Osteoblast (primary cell): Measurements from ENCODE around the gene ANKFN1. TPM values are rescaled to one million over a fixed set of nuclear protein-coding genes. Genes with fewer than 3 reads are reported as not detected.

Experiments
- DNase-seq: peaks from one replicate; pipeline ENCODE4 v3.0.0; 2011; ENCODE audit warnings: low spot score, mixed read lengths; ENCODE audit not compliant: insufficient read length; ENCODE audit errors: missing footprints
- H2AFZ ChIP-seq: 2 replicates; pipeline ENCODE4 v1.6.0; 2011; ENCODE audit warnings: mild to moderate bottlenecking, low read length
- H3K27ac ChIP-seq: 2 replicates; pipeline ENCODE4 v1.5.1; 2011; ENCODE audit warnings: mild to moderate bottlenecking, low read depth, low read length, moderate library complexity
- H3K27me3 ChIP-seq: 2 replicates; pipeline ENCODE4 v1.6.0; 2012; ENCODE audit warnings: mild to moderate bottlenecking, control low read depth, inconsistent platforms, low read length, moderate library complexity; ENCODE audit not compliant: insufficient read depth
- H3K36me3 ChIP-seq: 2 replicates; pipeline ENCODE4 v1.5.1; 2011; ENCODE audit warnings: mild to moderate bottlenecking, low read length, control low read depth, moderate library complexity; ENCODE audit not compliant: insufficient read depth
- H3K4me1 ChIP-seq: 2 replicates; pipeline ENCODE4 v1.5.1; 2011; ENCODE audit warnings: mild to moderate bottlenecking, low read length, control low read depth, moderate library complexity; ENCODE audit not compliant: insufficient read depth
- H3K4me2 ChIP-seq: 2 replicates; pipeline ENCODE4 v1.6.0; 2011; ENCODE audit warnings: mild to moderate bottlenecking, low read length; ENCODE audit not compliant: insufficient read depth
- H3K4me3 ChIP-seq: fragments of 200-600 bp; sonication (generic); 3 replicates; pipeline ENCODE4 v1.5.1; 2012; ENCODE audit warnings: mild to moderate bottlenecking, low read length, inconsistent platforms; ENCODE audit not compliant: insufficient read depth
- H3K79me2 ChIP-seq: 2 replicates; pipeline ENCODE4 v1.6.0; 2012; ENCODE audit warnings: mild to moderate bottlenecking, low read length, control low read depth, inconsistent platforms; ENCODE audit not compliant: insufficient read depth
- H3K9me3 ChIP-seq: 2 replicates; pipeline ENCODE4 v1.5.1; 2011; ENCODE audit warnings: low read depth, low read length, control low read depth
- H4K20me1 ChIP-seq: 2 replicates; pipeline ENCODE4 v1.6.0; 2012; ENCODE audit warnings: mild to moderate bottlenecking, low read length, control low read depth; ENCODE audit not compliant: insufficient read depth
- total RNA-seq: library from RNA; depleted of rRNA; stranded (reverse); fragments of >200 nt; gene quantifications from 2 replicates; pipeline ENCODE4 v1.2.3, GENCODE V29; 2012
- TF ChIP-seq, protein P1 (sequence below): IDR thresholded peaks from 2 replicates; pipeline ENCODE4 v1.5.1; 2011; ENCODE audit warnings: mild to moderate bottlenecking, low read depth, low read length, moderate library complexity; ENCODE audit errors: extremely low read depth

ANKFN1 gene
- total RNA-seq, result 0.72 and 0.88 TPM in 2 replicates

GRCh38 chr17:56152874-56153602, at the start of gene ANKFN1:
ANKFN1 (plus strand) TSS chr17:56153475; CDS start chr17:56212668, 59,193 bp downstream.
- Histone ChIP-seq H3K4me3 (no peak within 1 kb of the TSS), H3K9me3 (no peaks in the 10 kb centered on the region), H3K27me3 (no peaks in the 10 kb centered on the region), H3K36me3 (no peaks in the 10 kb centered on the region), H3K4me2 (no peak within 1 kb of the TSS), H3K79me2 (no peaks in the 10 kb centered on the region), H2AFZ (no peak within 1 kb of the TSS), H3K4me1 (peaks cover 6% of the 10 kb centered on the region), H3K27ac (no peak within 1 kb of the TSS), H4K20me1 (no peaks in the 10 kb centered on the region)
- TF ChIP-seq, protein P1, sequence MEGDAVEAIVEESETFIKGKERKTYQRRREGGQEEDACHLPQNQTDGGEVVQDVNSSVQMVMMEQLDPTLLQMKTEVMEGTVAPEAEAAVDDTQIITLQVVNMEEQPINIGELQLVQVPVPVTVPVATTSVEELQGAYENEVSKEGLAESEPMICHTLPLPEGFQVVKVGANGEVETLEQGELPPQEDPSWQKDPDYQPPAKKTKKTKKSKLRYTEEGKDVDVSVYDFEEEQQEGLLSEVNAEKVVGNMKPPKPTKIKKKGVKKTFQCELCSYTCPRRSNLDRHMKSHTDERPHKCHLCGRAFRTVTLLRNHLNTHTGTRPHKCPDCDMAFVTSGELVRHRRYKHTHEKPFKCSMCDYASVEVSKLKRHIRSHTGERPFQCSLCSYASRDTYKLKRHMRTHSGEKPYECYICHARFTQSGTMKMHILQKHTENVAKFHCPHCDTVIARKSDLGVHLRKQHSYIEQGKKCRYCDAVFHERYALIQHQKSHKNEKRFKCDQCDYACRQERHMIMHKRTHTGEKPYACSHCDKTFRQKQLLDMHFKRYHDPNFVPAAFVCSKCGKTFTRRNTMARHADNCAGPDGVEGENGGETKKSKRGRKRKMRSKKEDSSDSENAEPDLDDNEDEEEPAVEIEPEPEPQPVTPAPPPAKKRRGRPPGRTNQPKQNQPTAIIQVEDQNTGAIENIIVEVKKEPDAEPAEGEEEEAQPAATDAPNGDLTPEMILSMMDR, result no peak
- DNase-seq, result no peak

DNA sequence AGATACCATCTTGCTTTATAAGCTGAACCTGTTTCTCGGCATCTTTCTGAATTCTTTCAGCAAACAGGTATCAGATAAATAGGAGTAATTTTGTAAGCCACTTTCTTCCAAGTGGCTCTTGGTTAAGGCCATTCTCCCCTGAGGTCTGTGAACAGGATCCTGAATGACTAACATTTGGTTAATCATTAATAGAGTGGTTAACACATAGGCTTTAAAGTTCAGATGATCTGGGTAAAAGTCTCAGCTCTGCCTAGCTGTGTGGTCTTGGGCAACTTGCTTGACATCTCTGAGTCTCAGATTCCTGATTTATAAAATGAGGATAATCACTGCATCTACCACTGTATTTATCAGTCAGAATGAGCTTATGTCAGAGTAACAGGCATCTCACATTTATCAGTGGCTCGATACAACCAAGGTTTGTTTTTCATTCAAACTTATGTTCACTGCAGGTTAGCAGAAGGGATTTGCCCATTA, 44.4 kb upstream of the ANKFN1 start:
- TF ChIP-seq, protein P1, result no peak
- DNase-seq, result no peak
- Histone ChIP-seq H3K4me1 (peaks cover 3% of the 10 kb centered on the region), H2AFZ (no peak overlapping the region), H3K36me3 (no peaks in the 10 kb centered on the region), H3K9me3 (no peaks in the 10 kb centered on the region), H3K27me3 (peaks cover 16% of the 10 kb centered on the region), H3K4me2 (no peak overlapping the region), H3K79me2 (no peaks in the 10 kb centered on the region), H3K4me3 (no peak overlapping the region), H4K20me1 (no peaks in the 10 kb centered on the region), H3K27ac (no peak overlapping the region)

DNA sequence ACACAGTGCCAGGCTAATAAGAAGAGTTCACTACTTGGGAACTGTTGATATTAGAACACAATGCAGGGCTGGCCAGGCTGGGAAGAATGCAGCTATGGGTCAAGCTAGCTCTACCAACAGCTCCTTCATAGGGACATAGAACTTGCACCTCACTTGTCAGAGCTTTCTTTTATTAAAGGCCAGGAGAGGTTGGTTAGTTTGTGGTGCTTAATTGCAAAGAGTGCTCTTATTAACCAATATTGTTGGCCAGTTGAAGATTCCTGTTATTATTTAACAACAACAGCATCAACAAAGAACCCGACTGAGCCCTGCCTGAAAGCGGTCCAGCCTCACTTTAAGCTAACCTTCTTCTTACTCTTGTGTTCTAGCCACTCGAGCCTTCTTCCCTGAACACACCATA, 43.4 kb upstream of the ANKFN1 start:
- no peak for DNase-seq
- Histone ChIP-seq H3K36me3 (no peaks in the 10 kb centered on the region), H2AFZ (no peak overlapping the region), H3K27me3 (peaks cover 11% of the 10 kb centered on the region), H4K20me1 (no peaks in the 10 kb centered on the region), H3K27ac (no peak overlapping the region), H3K4me1 (peaks cover 3% of the 10 kb centered on the region), H3K9me3 (no peaks in the 10 kb centered on the region), H3K4me3 (no peak overlapping the region), H3K79me2 (no peaks in the 10 kb centered on the region), H3K4me2 (no peak overlapping the region)
- TF ChIP-seq, protein P1, result no peak

DNA sequence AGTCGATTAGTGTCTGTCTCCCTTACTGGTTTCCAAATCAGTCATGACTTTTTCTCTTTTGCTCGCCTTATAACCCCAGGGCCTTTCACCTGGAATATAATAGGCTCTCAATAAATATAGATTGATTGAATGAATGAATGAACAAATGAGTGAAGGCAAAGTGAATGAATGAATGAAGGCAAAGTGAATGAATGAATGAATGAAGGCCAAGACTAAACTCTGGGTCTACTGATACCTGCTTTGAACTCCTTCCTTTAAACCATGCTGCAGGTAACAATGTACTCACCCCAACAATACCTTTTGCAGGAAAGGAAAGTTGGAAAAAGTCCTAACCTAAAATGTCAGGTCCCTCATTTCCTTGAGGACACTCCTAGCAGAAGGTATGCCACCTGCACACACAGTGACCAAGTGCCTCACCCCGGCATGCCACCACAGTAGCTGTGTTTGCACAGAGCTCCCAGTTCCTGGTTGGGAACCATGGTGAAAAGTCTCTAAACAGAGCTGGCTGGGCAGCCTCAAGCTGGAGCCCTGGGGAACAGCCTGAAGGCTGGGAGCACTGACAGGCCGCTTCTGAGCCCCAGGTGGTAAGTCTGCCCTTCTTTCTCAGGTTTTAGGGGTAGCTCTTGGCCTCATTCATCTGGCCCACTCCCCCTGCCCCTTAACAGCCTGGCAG, 42.7 kb upstream of the ANKFN1 start:
- TF ChIP-seq, protein P1, result no peak
- Histone ChIP-seq H3K27me3 (peaks cover 11% of the 10 kb centered on the region), H4K20me1 (no peaks in the 10 kb centered on the region), H3K4me2 (no peak overlapping the region), H3K79me2 (no peaks in the 10 kb centered on the region), H3K9me3 (no peaks in the 10 kb centered on the region), H3K36me3 (no peaks in the 10 kb centered on the region), H3K4me3 (no peak overlapping the region), H3K27ac (no peak overlapping the region), H2AFZ (no peak overlapping the region), H3K4me1 (peaks cover 3% of the 10 kb centered on the region)
- no peak for DNase-seq
